SK-N-SH treated with all-trans-retinoic acid at 6 μM for 48 hours (cell line): ENCODE results near the gene FOXQ1.

Source experiments
- ATAC-seq: fragments of 200-7000 bp; cut with Tn5 transposase; 3 replicates; pipeline ENCODE4 v1.9.1; 2020; ENCODE audit warnings: mild to moderate bottlenecking, moderate library complexity
- ARNTL ChIP-seq: fragments of 450-650 bp; formaldehyde crosslinking; IDR thresholded peaks from 2 replicates; pipeline ENCODE4 v1.5.0; 2020; ENCODE audit warnings: low read depth, mild to moderate bottlenecking, moderate library complexity, borderline replicate concordance
- BACH2 ChIP-seq: fragments of 250-450 bp; sonication (Bioruptor Pico); IDR thresholded peaks from 2 replicates; pipeline ENCODE4 v1.9.0; 2021; ENCODE audit warnings: mild to moderate bottlenecking, borderline replicate concordance
- CREB5 ChIP-seq: fragments of 250-450 bp; sonication (Bioruptor Pico); IDR thresholded peaks from 2 replicates; pipeline ENCODE4 v1.5.1; 2020; ENCODE audit warnings: low read depth, mild to moderate bottlenecking, moderate library complexity
- CSDC2 ChIP-seq: fragments of 250-450 bp; sonication (Bioruptor Pico); IDR thresholded peaks from 2 replicates; pipeline ENCODE4 v1.5.0; 2020; ENCODE audit warnings: mild to moderate bottlenecking, moderate library complexity
- CSRNP3 ChIP-seq: fragments of 250-450 bp; sonication (Bioruptor Pico); IDR thresholded peaks from 2 replicates; pipeline ENCODE4 v1.5.1; 2021; ENCODE audit warnings: mild to moderate bottlenecking, moderate library complexity
- ESRRG ChIP-seq: fragments of 250-450 bp; sonication (Bioruptor Pico); IDR thresholded peaks from 2 replicates; pipeline ENCODE4 v1.6.1; 2021; ENCODE audit warnings: mild to moderate bottlenecking
- GLIS3 ChIP-seq: fragments of 250-450 bp; sonication (Bioruptor Pico); IDR thresholded peaks from 2 replicates; pipeline ENCODE4 v1.5.0; 2020; ENCODE audit warnings: mild to moderate bottlenecking, moderate library complexity
- ISL1 ChIP-seq: fragments of 250-450 bp; sonication (Bioruptor Pico); IDR thresholded peaks from 2 replicates; pipeline ENCODE4 v2.1.2; 2022; ENCODE audit warnings: mild to moderate bottlenecking, moderate library complexity
- OSR1 ChIP-seq: fragments of 250-450 bp; sonication (Bioruptor Pico); IDR thresholded peaks from 2 replicates; pipeline ENCODE4 v1.8.0; 2022; ENCODE audit warnings: moderate library complexity, mild to moderate bottlenecking, inconsistent platforms
- POU6F1 ChIP-seq: fragments of 250-450 bp; sonication (Bioruptor Pico); IDR thresholded peaks from 2 replicates; pipeline ENCODE4 v1.8.0; 2021; ENCODE audit warnings: low read depth, mild to moderate bottlenecking, moderate library complexity, borderline replicate concordance
- PPARA ChIP-seq: fragments of 250-450 bp; sonication (Bioruptor Pico); IDR thresholded peaks from 2 replicates; pipeline ENCODE4 v1.5.0; 2020; ENCODE audit warnings: mild to moderate bottlenecking, borderline replicate concordance
- RARB ChIP-seq: fragments of 250-450 bp; sonication (Bioruptor Pico); IDR thresholded peaks from 2 replicates; pipeline ENCODE4 v1.8.0; 2021; ENCODE audit warnings: mild to moderate bottlenecking, moderate library complexity
- SNAI2 ChIP-seq: fragments of 250-450 bp; sonication (Bioruptor Pico); IDR thresholded peaks from 2 replicates; pipeline ENCODE4 v1.5.0; 2020; ENCODE audit warnings: mild to moderate bottlenecking, moderate library complexity
- TOX ChIP-seq: fragments of 250-450 bp; sonication (Bioruptor Pico); IDR thresholded peaks from 2 replicates; pipeline ENCODE4 v1.8.0; 2021; ENCODE audit warnings: mild to moderate bottlenecking, moderate library complexity, borderline replicate concordance
- ZC3H10 ChIP-seq: fragments of 250-450 bp; sonication (Bioruptor Pico); IDR thresholded peaks from 2 replicates; pipeline ENCODE4 v1.5.1; 2021; ENCODE audit warnings: mild to moderate bottlenecking, moderate library complexity
- ZFP3 ChIP-seq: fragments of 250-450 bp; sonication (Bioruptor Pico); IDR thresholded peaks from 2 replicates; pipeline ENCODE4 v1.5.0; 2020; ENCODE audit warnings: mild to moderate bottlenecking, moderate library complexity
- ZNF565 ChIP-seq: fragments of 450-650 bp; formaldehyde crosslinking; conservative IDR thresholded peaks from 2 replicates; pipeline ENCODE4 v1.5.0; 2020; ENCODE audit warnings: low read depth, mild to moderate bottlenecking, moderate library complexity
- ZNF70 ChIP-seq: fragments of 450-650 bp; formaldehyde crosslinking; IDR thresholded peaks from 2 replicates; pipeline ENCODE4 v1.5.0; 2020; ENCODE audit warnings: mild to moderate bottlenecking, moderate library complexity
- ZNF8 ChIP-seq: fragments of 450-650 bp; formaldehyde crosslinking; IDR thresholded peaks from 2 replicates; pipeline ENCODE4 v1.5.0; 2020; ENCODE audit warnings: mild to moderate bottlenecking, moderate library complexity
- TF ChIP-seq, protein P1 (sequence below): fragments of 250-450 bp; sonication (Bioruptor Pico); IDR thresholded peaks from 2 replicates; pipeline ENCODE4 v1.5.0; 2020; ENCODE audit warnings: mild to moderate bottlenecking, moderate library complexity
- TF ChIP-seq, protein P2 (sequence below): fragments of 250-450 bp; sonication (Bioruptor Pico); IDR thresholded peaks from 2 replicates; pipeline ENCODE4 v1.8.0; 2020; ENCODE audit warnings: mild to moderate bottlenecking, moderate library complexity, borderline replicate concordance

The FOXQ1 gene

GRCh38 chr6:1266686-1267056 is 45.2 kb upstream of the FOXQ1 start:
- TF ChIP-seq TOX (CRISPR knock-in tag) (no peak), GLIS3 (CRISPR knock-in tag) (no peak), CREB5 (CRISPR knock-in tag) (no peak), SNAI2 (no peak), ZNF565 (CRISPR knock-in tag) (no peak), PPARA (CRISPR knock-in tag) (no peak), ZNF8 (CRISPR knock-in tag) (no peak), ZC3H10 (no peak), ARNTL (CRISPR knock-in tag) (no peak), BACH2 (CRISPR knock-in tag) (no peak), CSDC2 (CRISPR knock-in tag) (no peak), RARB (no peak), ZNF70 (CRISPR knock-in tag) (no peak), ISL1 (CRISPR knock-in tag) (no peak)
- TF ChIP-seq, protein P1, sequence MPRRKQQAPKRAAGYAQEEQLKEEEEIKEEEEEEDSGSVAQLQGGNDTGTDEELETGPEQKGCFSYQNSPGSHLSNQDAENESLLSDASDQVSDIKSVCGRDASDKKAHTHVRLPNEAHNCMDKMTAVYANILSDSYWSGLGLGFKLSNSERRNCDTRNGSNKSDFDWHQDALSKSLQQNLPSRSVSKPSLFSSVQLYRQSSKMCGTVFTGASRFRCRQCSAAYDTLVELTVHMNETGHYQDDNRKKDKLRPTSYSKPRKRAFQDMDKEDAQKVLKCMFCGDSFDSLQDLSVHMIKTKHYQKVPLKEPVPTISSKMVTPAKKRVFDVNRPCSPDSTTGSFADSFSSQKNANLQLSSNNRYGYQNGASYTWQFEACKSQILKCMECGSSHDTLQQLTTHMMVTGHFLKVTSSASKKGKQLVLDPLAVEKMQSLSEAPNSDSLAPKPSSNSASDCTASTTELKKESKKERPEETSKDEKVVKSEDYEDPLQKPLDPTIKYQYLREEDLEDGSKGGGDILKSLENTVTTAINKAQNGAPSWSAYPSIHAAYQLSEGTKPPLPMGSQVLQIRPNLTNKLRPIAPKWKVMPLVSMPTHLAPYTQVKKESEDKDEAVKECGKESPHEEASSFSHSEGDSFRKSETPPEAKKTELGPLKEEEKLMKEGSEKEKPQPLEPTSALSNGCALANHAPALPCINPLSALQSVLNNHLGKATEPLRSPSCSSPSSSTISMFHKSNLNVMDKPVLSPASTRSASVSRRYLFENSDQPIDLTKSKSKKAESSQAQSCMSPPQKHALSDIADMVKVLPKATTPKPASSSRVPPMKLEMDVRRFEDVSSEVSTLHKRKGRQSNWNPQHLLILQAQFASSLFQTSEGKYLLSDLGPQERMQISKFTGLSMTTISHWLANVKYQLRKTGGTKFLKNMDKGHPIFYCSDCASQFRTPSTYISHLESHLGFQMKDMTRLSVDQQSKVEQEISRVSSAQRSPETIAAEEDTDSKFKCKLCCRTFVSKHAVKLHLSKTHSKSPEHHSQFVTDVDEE (CRISPR knock-in tag): no peak
- no peak for ATAC-seq

DNA sequence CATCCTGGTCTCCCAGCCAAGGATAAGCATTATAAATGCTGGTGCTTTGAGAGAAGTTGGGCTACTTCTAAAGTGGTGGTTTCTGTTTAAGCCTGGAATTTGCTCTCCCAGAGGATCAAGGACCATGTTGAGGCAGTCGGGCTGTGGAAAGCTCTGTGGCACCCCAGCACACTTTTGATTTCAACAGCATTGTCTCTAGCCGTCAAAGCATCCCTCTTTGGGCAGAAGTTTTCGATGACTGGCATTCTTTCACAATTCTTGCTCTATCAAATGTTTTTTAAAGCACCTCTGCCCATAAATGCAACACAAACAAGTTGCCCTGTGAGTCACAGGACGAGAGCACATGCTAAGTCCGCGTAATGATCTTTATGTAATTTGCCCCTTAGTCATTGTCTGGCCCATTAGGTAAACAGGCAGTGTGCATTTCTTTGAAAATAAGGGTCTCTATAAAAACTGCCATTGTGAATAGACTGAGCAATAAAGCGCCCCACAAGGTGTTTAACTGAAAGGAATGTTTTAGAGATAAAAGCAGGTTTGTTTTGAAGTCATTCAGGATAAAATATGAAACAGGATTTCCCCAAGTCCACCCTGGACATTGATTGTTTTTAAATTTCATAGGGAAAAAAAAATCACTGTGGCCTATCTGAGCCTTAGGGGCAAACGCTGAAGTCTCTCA is 44.7 kb upstream of the FOXQ1 start:
- TF ChIP-seq ARNTL (CRISPR knock-in tag): no peak
- no peak for TF ChIP-seq RARB
- TF ChIP-seq CSRNP3 (CRISPR knock-in tag): no peak
- TF ChIP-seq ZFP3 (CRISPR knock-in tag): no peak
- TF ChIP-seq ESRRG (CRISPR knock-in tag): no peak
- ATAC-seq: no peak

DNA sequence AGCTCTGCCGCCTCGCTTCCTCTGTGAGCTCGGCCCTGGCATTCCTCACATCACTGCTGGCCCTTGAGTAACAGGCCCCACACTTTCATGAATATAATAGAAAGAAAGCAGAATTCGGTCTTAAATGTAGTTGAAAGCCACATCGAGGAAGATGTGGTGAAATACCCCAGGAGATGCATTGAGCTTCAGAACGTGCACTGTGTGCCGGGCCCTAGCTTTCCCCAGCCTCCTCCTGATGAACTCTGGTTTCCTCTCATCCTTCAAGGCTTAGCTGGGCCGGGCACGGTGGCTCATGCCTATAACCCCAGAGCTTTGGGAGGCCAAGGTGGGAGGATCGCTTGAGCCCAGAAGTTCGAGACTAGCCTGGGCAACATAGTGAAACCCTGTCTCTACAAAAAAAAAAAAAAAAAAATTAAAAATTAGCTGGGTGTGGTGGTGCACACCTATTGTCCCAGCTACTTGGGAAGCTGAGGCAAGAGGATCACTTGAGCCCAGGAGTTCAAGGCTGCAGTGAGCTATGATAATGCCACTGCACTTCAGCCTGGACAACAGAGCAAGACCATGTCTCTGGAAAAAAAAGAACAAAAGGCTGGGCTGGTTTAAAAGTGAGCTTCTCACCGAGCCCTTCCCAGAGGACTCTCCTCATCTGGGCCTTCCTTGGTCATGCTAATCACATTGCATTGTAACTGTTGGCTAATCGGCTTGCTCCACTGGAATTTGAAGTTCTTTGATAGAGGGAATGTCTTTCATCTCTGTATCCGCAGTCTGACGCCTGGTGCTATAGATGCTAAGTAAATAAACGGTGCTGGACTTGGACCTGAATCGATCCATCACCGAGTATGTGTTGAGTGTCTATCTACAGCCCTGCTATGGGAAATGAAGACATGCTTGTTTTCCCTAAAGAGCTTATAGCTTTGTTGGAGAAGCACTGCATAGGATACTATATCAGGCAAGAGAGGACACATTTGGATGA is 43.8 kb upstream of the FOXQ1 start:
- TF ChIP-seq, protein P2, sequence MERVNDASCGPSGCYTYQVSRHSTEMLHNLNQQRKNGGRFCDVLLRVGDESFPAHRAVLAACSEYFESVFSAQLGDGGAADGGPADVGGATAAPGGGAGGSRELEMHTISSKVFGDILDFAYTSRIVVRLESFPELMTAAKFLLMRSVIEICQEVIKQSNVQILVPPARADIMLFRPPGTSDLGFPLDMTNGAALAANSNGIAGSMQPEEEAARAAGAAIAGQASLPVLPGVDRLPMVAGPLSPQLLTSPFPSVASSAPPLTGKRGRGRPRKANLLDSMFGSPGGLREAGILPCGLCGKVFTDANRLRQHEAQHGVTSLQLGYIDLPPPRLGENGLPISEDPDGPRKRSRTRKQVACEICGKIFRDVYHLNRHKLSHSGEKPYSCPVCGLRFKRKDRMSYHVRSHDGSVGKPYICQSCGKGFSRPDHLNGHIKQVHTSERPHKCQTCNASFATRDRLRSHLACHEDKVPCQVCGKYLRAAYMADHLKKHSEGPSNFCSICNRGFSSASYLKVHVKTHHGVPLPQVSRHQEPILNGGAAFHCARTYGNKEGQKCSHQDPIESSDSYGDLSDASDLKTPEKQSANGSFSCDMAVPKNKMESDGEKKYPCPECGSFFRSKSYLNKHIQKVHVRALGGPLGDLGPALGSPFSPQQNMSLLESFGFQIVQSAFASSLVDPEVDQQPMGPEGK (CRISPR knock-in tag): no peak
- TF ChIP-seq ZNF8 (CRISPR knock-in tag) (no peak), ZC3H10 (no peak), CSDC2 (CRISPR knock-in tag) (no peak), OSR1 (CRISPR knock-in tag) (no peak), ZFP3 (CRISPR knock-in tag) (no peak), ISL1 (CRISPR knock-in tag) (no peak), POU6F1 (CRISPR knock-in tag) (no peak), ARNTL (CRISPR knock-in tag) (no peak), ZNF565 (CRISPR knock-in tag) (no peak), ESRRG (CRISPR knock-in tag) (no peak)
- TF ChIP-seq, protein P1 (CRISPR knock-in tag): no peak
- ATAC-seq: no peak
